H4 (cell line): ENCODE measurements around the gene ELOB. TPM values are rescaled to one million over a fixed set of nuclear protein-coding genes. Genes with fewer than 3 reads are reported as not detected.

Source experiments
- DNase-seq: peaks from one replicate; pipeline ENCODE4 v3.0.0-alpha.2; 2015; ENCODE audit warnings: low spot score
- total RNA-seq: library from RNA; depleted of rRNA; stranded (reverse); fragments of >200 nt; shearing (Covaris generic); gene quantifications from 2 replicates; pipeline ENCODE4 v1.2.3, GENCODE V29; 2014; rRNA removed

The ELOB gene
- total RNA-seq = 495 and 562 TPM in 2 replicates

DNA sequence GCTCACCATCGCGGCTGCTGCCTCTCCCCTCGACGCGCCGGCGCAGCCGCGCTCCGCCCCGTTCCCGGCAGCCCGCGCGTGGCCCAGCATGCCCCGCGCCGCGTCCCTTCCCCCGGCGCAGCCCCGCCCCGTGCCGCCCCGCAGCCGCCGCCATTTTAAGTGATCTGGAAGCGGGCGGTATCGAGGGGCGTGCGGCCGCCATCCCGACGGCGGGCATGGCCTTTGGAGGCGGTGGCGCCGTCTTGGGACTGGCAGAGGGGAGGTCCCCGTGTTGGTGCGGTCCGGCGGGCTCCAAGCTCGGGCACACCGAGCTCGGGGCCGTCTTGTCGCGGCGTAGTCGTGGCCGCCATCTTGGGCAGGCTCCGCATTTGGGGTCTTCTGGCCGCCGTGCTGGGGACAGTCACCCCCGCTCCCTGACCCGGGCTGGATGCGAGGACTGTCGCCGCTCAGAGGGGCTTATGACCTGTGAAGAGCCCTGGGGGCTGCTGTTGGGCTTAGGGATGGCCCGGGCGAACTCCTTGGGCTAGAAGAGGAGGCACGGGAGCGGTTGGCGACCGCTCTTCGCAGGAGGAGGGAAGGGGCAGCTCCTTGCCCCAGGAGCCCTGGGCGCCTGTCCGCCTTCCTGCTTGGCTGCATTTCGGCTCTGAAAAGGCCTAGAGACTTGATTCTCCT lies at the start of gene ELOB:
ELOB (minus strand) TSS at position 50 of the 672 bp plus-strand sequence; CDS start at position 9, 41 bp downstream.
- peak; percentile 59 for DNase-seq

DNA sequence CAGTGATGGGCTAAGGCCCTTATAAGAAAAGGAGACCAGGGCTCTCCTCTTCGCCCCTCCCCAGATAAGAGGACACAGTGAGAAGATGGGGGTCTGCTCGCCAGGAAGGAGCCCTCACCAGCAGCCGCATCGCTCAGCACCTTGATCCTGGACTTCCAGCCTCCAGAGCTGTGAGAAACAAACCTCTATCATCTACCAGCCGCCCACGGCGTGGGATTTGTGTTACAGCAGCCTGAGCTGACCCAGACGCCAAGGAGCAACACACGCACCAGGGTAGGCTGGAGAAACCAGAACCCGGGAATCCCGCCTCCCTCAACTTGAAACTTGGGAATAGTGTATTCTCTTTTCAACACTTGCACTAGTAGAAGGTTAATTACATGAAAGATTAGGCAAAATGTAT lies 48.8 kb upstream of the ELOB start:
- DNase-seq = no peak

DNA sequence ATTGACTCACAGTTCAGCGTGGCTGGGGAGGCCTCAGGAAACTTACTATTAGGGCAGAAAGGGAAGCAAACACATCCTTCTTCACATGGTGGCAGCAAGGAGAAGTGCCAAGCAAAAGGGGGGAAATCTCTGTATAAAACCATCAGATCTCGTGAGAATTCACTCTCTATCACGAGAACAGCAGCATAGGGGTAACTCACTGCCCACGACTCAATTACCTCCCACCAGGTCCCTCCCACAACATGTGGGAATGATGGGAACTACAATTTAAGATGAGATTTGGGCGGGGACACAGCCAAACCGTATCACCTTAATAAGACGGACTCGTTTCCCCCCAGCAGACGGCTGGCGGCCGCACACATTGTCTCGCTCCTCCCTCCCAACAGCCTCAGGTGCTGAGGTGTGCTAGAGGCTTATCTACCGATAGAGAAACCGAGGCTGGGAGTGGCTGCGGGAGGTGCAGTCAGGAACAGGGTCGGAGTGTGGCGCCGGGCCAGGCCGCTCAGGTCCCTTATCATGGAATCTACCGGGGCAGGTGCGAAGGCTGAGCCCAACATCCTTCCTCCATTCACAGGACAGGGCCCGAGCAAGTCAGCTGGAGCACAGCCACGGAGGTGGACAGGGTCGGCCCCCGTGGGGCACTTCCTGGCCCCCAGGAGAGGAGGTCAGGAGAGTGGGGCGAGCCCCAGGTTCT lies 48.1 kb upstream of the ELOB start:
- DNase-seq = no peak

DNA sequence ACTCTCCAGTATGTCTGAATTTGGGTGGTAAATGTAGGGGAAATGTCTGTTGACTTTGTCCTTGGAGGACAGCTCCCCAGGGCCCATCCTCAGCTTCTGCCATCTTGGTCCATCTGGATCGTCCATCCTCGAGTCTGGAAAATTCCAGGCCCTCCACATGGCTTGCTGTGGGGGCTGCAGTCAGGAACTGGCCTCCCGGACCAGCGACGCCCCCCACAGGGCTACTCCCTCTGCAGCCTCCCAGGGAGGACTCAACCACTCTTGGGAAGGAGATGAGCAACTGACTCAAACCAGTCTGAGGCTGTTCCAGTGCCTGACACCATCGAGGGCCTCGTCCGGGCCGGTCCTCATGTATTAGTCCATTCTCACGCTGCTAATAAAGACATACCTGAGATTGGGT lies 47.5 kb upstream of the ELOB start:
- no peak for DNase-seq

DNA sequence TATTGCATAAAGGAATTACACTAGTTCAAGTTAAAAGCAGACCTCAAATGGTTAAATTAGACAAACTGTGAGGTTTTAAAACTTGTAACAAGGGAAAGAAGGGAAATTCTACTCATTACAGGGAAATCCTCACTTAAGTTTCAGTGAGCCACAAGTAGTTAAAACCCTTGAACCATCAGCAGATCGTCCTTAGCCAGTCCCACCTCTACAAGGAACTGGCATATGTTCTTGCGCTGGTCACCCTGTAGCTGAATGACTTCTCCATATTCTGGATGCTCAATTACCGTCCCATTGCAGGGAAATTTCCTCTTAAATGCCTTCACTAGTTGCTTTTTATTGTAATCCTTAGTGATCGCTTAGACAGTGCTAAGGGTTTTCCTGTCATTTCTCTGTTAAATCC lies 45.4 kb upstream of the ELOB start:
- no peak for DNase-seq

DNA sequence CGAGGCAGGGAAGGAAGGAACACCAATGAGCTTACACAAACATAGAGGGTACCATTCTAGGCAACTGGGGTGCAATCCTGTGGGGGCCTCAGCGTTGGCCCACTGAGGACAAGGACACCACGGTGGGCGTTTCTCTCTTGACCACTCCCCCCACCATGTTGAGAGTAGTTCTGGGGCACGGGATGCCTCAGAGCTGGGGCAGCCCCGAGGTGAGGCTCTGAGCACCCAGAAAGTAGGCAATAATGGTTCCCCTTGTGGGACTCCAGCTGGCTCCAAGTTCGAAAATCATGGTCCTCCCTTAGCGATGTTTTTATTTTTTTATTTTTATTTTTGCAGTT lies 45.0 kb upstream of the ELOB start:
- DNase-seq = no peak

DNA sequence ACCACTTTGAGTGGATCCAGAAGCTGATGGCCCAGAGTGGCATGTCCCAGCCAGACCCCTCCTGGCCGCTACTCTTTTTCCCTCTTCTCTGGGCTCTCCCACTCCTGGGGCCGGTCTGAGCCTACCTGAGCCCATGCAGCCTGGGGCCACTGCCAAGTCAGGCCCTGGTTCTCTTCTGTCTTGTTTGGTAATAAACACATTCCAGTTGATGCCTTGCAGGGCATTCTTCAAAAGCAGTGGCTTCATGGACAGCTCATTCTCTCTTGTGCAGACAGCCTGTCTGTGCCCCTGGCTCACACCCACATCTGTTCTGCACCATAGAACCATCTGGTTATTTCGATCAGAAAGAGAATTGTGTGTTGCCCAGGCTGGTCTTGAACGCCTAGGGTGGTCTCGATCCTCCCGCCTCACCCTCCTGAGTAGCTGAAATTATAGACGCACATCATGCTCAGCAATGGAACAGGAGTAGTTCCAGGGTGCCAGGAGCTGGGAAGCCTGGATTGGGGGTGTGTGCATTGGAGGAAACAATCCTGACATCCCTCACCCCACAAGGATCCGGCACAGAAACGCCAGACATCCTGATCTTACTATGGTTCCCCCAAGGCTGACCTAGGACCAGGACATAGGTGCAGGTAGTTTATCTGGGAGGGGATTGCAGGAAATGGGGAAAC lies 44.5 kb upstream of the ELOB start:
- DNase-seq = no peak

DNA sequence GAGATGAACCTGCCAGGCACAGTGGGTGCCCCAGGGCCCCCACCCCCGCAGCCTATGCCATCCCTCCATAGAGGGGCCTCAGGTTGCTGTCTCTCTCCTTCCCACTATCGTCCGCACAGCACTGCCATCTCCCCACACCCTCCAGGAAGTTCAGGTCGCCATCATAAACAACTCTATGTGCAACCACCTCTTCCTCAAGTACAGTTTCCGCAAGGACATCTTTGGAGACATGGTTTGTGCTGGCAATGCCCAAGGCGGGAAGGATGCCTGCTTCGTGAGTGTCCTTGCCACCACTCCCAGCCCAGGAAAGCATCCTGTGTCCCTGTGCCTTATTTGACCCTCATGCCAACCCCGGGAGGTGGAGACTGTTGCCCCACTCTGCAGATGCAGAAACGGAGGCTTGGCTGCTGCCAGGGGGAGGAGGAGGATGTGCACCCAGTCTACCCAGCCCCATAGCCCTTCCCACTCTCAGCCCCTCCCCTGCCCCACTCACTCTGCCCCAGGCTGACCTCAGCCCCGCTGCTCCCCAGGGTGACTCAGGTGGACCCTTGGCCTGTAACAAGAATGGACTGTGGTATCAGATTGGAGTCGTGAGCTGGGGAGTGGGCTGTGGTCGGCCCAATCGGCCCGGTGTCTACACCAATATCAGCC lies 43.9 kb upstream of the ELOB start:
- no peak for DNase-seq

DNA sequence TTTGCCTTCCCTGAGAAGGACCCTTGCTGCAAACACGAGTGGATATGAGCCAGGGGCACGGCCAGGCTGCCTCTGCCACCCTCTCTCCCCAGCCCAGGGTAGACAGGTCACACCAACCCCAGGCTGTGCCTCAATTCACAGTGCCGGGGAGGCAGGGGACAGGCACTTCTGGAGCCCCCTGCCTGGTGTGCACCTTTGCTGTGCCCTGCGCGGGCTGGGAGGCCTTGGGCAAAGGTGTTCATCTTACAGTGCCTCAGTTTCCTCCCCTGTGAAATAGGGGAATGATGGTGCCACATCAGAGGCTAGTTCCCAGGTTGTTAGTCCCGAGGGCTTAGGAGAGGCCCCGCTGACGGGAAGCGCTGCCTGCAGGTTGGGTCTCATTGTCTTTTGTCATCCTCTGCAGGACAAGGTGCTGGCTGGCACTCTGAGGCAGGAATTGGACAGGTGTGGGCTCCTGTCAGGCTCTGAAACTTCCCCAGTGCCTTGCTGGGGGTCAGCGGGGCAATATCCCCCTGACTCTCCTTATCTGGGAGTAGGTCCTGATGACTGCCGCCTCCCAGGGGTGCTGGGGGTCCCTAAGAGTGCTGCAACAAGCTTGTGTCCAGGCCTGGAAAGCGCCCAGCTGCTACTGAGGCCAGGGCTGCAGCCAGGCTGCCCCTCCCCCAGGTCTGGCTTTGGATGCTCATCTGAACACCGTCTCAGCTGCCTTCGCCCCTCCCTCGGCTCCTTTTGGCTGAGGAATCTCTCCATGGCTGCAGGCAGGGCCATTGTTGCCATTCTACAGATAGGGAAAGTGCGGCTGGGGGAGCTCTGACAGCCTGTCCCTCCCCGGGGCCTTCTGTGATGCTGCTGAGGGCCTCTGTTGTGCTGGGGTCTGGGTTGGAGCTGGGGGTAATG lies 43.1 kb upstream of the ELOB start:
- DNase-seq = no peak

DNA sequence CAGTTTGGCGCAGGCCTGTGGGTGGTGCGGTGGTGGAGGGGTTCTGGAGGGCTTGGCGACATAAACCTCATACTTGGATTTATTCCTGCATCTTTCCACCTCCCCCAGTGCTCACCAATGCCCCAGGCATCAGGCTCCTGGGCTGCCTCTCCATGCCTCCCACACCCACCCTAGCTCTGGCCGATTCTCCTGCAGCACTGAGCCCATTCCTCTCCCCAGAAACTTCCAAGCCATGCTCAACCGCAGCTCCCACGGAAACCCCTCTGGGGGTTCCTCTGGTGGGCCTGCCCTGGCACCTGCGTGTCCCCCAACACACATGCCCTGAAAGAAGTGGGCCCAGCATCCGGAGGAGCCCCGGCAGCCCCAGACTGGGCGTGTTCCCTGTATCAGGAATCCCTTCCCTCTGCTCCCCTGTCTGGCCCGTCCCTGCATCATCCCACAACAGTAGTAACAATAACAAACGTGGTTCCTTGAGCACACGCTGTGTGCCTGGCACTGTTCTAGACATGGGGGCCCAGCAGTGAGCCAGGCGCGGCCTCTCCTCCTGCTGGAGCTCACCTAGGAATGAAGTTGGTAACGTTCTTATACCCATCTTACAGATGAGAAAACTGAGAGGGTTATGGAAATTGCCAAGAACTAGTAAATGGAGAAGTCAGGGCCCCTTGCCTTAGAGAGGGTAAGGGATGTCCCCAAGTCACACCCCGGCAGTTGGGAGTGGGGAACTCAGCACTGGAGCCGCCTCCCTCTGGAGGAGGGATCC lies 42.3 kb upstream of the ELOB start:
- no peak for DNase-seq

DNA sequence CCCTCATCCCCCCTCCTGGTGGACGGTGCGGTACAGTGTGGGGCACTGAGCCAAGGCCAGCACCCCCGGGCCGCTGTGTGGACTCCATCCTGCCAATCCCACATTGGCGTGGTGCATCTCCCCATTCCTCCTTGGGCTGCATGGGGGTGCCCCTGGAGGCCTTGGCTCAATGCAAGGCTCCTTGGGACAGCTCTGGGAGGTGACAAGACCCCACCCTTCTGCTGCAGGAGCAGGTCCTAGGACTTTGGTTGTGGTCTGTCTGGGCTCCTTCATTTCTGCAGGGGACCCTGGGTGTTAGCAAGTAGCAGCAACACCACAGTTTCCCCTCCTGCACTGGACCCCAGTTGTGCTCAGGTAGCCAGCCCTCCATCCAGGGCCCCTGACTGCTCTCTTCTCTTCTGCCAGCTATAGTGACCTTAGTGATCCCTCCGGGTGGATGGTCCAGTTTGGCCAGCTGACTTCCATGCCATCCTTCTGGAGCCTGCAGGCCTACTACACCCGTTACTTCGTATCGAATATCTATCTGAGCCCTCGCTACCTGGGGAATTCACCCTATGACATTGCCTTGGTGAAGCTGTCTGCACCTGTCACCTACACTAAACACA lies 41.3 kb upstream of the ELOB start:
- no peak for DNase-seq

DNA sequence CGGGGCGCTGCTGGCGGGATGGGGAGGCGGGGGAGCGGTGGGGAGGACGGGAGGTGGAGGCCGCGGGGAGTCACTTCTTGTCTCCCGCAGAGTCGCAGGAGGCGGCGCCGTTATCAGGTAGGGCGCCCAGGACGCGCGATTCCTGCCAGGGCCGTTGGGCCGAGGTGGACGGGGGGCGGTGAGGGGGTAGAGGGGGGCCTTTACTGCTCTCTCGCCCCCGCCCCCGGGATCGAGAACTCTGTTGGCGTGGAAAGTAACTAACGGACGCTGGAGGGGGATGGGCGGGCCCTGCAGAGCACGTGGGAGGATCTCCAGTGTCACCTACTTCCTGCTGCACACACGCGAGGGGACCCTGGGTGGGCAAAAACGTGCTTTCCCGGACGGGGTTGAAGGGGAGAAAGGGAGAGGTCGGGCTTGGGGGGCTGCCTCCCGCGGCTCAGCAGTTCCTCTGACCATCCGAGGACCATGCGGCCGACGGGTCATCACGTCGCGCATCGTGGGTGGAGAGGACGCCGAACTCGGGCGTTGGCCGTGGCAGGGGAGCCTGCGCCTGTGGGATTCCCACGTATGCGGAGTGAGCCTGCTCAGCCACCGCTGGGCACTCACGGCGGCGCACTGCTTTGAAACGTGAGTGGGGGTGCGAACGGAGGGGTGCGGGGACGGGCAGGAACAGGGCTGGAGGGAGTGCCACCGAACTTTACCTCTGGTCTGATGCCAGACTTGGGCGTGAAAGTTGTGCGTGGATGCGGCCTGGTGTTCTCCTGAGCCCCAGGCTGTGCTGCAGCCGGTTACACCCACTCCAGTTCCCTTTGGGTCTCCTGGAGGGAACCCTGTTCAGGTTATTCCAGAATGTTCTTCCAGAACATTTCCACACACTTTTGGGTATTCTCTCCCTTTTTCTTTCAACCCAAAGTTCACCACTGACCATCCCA lies 40.5 kb upstream of the ELOB start:
- no peak for DNase-seq

DNA sequence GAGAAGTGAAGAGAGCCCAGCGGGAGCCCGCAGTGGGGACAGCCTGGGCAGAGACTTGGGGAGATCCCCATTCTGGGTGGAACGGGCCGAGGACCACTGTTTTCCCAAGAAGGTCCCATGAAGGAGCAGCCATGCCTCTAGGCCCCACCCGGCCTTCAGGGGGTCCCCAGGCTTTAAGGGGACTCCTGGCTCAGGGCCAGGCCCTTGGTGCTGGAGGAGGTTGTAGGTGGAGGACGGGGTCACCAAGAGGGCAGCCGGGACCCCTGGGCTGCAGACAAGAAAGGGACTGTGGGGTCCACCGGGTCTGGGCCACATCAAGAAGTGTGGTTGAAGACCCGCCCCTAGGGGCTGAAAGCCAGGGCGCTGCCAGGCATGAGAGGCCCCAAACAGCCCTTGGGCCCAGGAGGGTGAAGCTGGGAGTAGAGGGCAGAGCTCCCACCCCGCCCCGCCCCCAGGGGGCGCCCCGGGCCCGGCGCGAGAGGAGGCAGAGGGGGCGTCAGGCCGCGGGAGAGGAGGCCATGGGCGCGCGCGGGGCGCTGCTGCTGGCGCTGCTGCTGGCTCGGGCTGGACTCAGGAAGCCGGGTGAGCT lies 39.8 kb upstream of the ELOB start, which contains the start of gene PRSS21:
PRSS21 (plus strand) TSS at position 487 of the 589 bp plus-strand sequence; CDS start at position 519, 32 bp downstream.
- no peak for DNase-seq

DNA sequence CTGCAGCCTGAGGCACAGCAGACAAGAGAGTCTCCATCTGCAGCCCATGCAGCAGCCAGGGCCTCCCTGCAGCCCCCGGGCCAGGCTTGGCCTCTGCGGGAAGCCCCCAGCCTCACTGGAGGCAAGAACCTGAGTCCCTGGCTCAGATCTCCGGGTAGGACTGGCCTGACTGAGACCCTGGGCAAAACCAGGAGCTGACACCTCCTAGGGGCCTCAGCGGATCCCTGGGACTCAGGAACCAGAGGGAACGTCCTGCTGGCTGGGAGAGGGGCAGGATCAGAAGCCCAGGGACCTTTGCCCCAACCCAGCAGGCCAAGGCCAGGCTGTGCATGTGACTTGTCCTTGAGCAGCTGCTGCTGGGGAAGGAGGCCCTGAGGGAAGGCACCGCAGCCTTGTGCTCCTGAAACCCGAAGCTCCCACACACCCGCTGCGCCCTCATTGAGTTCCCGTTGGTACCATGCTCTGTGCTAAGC lies 38.3 kb upstream of the ELOB start:
- no peak for DNase-seq

DNA sequence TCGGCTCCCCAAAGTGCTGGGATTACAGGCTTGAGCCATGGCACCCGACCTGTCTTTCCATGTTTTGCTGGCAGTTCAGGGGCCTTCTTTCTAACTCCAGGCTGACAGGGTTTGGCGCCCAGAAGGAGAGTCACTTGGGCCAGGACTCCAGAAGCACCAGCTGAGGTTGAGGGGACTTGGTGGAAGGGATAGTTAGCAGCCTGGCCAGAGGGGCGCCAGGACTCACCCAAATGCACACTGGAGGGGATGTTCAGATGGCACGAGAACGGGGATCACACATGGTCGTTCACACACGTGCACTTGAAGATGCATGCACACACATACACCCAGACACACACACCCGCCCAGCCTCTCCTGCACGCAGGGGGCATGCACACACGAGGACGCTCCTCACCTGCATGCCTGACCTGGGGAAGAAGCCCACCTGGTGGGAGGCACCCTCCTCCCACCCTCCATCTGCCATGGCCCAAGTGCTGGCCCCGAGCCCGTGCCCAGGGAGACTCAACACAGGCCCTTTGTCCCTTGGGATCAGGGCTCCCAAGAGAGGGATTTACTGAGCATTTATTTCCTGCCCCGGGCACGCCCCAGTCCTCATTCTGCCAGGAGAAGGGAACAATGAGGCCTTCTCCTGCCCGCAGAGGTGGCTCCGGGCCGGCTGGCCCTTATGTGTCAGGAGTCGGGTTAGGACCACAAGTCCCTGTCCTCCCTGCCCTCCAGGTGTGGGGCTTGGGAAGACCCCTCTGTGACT lies 37.6 kb upstream of the ELOB start:
- DNase-seq = no peak

DNA sequence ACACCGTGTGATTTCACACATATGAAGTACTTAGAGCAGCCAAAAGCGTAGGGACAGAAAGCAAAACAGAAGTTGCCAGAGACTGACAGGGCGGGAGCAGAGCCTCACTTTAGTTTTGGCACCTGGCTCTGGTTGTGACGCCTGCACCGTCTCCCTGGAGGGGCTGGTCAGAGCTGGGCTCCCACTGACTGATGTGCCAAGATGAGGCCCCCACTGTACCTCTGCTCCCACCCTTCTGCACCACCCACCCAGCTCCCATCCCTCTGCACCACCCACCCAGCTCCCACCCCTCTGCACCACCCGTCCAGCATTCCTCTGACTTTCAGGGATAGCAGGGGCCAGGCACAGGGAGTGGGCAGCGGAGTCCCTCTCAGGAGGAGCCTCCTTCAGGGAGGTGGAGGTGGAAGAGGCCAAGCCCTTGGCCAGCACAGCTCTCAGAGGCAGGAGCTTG lies 36.7 kb upstream of the ELOB start:
- no peak for DNase-seq

DNA sequence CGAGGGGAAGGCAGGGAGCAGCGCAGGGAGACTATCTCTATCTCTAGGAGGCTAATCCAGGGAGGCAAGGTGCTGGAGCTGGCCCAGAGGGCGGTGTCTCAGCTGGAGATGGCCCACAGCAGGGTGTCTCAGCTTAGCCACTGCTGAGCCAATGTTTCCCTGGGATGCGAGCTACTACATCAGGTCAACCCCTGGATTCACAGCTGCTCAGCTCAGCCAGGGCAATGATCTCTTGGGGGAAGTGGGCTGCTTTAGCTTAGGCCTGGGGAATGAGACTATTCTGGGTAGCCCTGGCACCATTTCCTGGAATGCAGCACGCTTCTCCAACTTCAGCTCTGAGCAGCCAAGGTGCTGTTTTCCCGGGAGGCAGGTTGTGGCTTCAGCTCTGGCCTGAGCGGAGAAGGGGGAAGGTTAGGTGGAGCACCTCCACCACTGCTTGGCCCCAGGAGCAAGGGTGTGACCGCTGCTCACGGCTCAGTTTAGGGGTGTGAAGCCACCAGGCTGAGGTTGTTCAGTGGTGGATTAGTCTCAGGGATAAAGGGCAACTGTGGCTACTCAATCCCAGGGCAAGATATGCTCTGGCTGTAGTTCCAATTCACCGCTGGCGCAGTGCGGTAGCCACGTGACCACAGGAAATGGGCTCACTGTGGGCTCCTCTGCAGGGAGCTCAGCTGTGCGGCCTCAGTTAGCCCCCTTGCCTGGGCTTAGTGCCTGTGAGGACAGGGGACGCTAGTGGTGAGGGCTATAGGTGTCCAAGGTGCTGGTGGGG lies 34.8 kb upstream of the ELOB start:
- DNase-seq = no peak
